Stimulated activated CD4-positive, alpha-beta T cell treated with anti-CD3 and anti-CD28 coated beads, Interleukin-12 subunit alpha, Interleukin-12 subunit beta, amount 100 ng/mL, for 48 hours (primary cell): Measurements from ENCODE around the gene BTN1A1.
A peak's percentile ranks its signal among the peaks of the same experiment; 100 is the strongest.
"Not testable (repeated sequence)": the region's sequence is repeated elsewhere in the genome, so short reads cannot be mapped to it uniquely, and the experiment has no call there.

ENCODE experiments used
- DNase-seq, 3 donors: peaks; one replicate each; pipeline ENCODE4 v3.0.0-alpha.2; 2020; ENCODE audit warnings: low read depth in 2 of 3, low spot score in 1 of 3

BTN1A1 gene

GRCh38 chr6:26507658-26508057, 7.6 kb downstream of the BTN1A1 start:
- no peak for DNase-seq

- DNase-seq = not testable (repeated sequence)
Observed at GRCh38 chr6:26511033-26511432, 10.9 kb downstream of the BTN1A1 start.

GRCh38 chr6:26514984-26515383, 14.9 kb downstream of the BTN1A1 start:
- DNase-seq = no peak

- DNase-seq = no peak
Observed at GRCh38 chr6:26516481-26517427, 16.7 kb downstream of the BTN1A1 start.

- DNase-seq = no peak
Observed at GRCh38 chr6:26519359-26519758, 19.3 kb downstream of the BTN1A1 start.

- peak in 1 of 3 donors; percentile 20 for DNase-seq
Observed at GRCh38 chr6:26520237-26520849, 20.2 kb downstream of the BTN1A1 start.

GRCh38 chr6:26520850-26521599, 20.9 kb downstream of the BTN1A1 start:
- DNase-seq = peak; percentile 69 to 92 (median 75)

- DNase-seq = peak in 2 of 3 donors; percentile 54 to 60
Observed at GRCh38 chr6:26521600-26522391, 21.7 kb downstream of the BTN1A1 start.

- not testable (repeated sequence) for DNase-seq
Observed at GRCh38 chr6:26522486-26523228, 22.6 kb downstream of the BTN1A1 start.

GRCh38 chr6:26524314-26524713, 24.2 kb downstream of the BTN1A1 start:
- not testable (repeated sequence) for DNase-seq

GRCh38 chr6:26524722-26525370, 24.7 kb downstream of the BTN1A1 start:
- no peak for DNase-seq

GRCh38 chr6:26525838-26526237, 25.7 kb downstream of the BTN1A1 start:
- DNase-seq = no peak

- DNase-seq = no peak
Observed at GRCh38 chr6:26526928-26527327, 26.8 kb downstream of the BTN1A1 start.

GRCh38 chr6:26530203-26530602, 30.1 kb downstream of the BTN1A1 start:
- no peak for DNase-seq

- no peak for DNase-seq
Observed at GRCh38 chr6:26531897-26532296, 31.8 kb downstream of the BTN1A1 start.

- DNase-seq = peak; percentile 86 to 99 (median 95)
Observed at GRCh38 chr6:26532699-26533531, 32.8 kb downstream of the BTN1A1 start.

- no peak for DNase-seq
Observed at GRCh38 chr6:26533532-26533931, 33.4 kb downstream of the BTN1A1 start.

GRCh38 chr6:26534681-26535465, 34.8 kb downstream of the BTN1A1 start:
- DNase-seq = no peak
